HepG2 (cell line): ENCODE measurements around the gene ZDHHC11. TPM values are rescaled to one million over a fixed set of nuclear protein-coding genes. Genes with fewer than 3 reads are reported as not detected.

Experiments used
- ATAC-seq: fragments of 200-7000 bp; cut with Tn5 transposase; 3 replicates; pipeline ENCODE4 v1.9.1; 2020; ENCODE audit warnings: mild to moderate bottlenecking, moderate library complexity
- BruUV-seq: library from RNA; stranded (reverse); fragments of 400-500 nt; replicated peaks from 2 replicates; lab custom pipeline; 2021; lab: Mats Ljungman, UMichigan
- CTCF ChIA-PET: fragments of 300-600 bp; formaldehyde crosslinking; extraction: SDS; loops from one replicate; lab custom pipeline; 2021; ENCODE audit warnings: low total read pairs, inconsistent platforms, low intra/inter-chr PET ratio; lab: Yijun Ruan, JAX
- POLR2A ChIA-PET: fragments of 350-600 bp; sonication (Branson Sonifier 250); formaldehyde crosslinking; loops from one replicate; lab custom pipeline; 2020; ENCODE audit warnings: antibody characterized with exemption, inconsistent platforms; lab: Yijun Ruan, JAX
- DNase-seq: peaks from one replicate; pipeline ENCODE4 v3.0.0-alpha.2; 2015; ENCODE audit warnings: low spot score
- FAIRE-seq: peaks from 3 replicates; lab custom pipeline; 2011; peaks lifted over from hg19 to GRCh38; lab: Jason Lieb, UNC
- H2AFZ ChIP-seq: one replicate; pipeline ENCODE4 v1.6.1; 2011; ENCODE audit warnings: low read length, inconsistent platforms
- H3K27ac ChIP-seq: fragments of 300-600 bp; 3 replicates; pipeline ENCODE4 v1.8.0; 2011; ENCODE audit warnings: mixed run types, mild to moderate bottlenecking, mixed read lengths, low read length, inconsistent platforms; ENCODE audit not compliant: insufficient read depth; ENCODE audit errors: extremely low read length
- H3K27me3 ChIP-seq, 2 experiments: fragments of 200-600 bp in 1 of 2; 2 replicates in 1 of 2; 3 replicates in 1 of 2; pipeline versions ENCODE4 v1.6.0 to v1.8.0; 2011; ENCODE audit warnings: low read length in 2 of 2, mild to moderate bottlenecking in 2 of 2, moderate library complexity in 2 of 2, inconsistent platforms in 1 of 2; ENCODE audit not compliant: insufficient read depth in 2 of 2, control insufficient read depth in 1 of 2
- H3K36me3 ChIP-seq, 2 experiments: fragments of 200-600 bp in 1 of 2; replicated peaks in 1 of 2; 2 replicates in 1 of 2; 3 replicates in 1 of 2; pipeline versions ENCODE4 v1.5.1 to v1.8.0; 2011; ENCODE audit warnings: low read length in 2 of 2, inconsistent platforms in 1 of 2; ENCODE audit not compliant: insufficient read depth in 2 of 2, control insufficient read depth in 1 of 2
- H3K4me1 ChIP-seq: 2 replicates; pipeline ENCODE4 v1.5.1; 2012; ENCODE audit warnings: low read length, inconsistent platforms; ENCODE audit not compliant: insufficient read depth
- H3K4me2 ChIP-seq: 2 replicates; pipeline ENCODE4 v1.6.0; 2011; ENCODE audit warnings: low read depth, low read length, inconsistent platforms
- H3K4me3 ChIP-seq, 3 experiments: fragments of 200-600 bp in 1 of 3; sonication (generic), shearing (Covaris generic) in 1 of 3; replicated peaks in 1 of 3; 2 replicates each; pipeline ENCODE4 v1.5.1; 2011 to 2016; ENCODE audit warnings: low read length in 3 of 3, inconsistent platforms in 2 of 3, low read depth in 2 of 3, mild to moderate bottlenecking in 2 of 3, control low read depth in 1 of 3, mixed read lengths in 1 of 3; ENCODE audit not compliant: insufficient read depth in 1 of 3
- H3K79me2 ChIP-seq: one replicate; pipeline ENCODE4 v1.6.1; 2011; ENCODE audit warnings: low read length, inconsistent platforms; ENCODE audit not compliant: insufficient read depth
- H3K9ac ChIP-seq: 2 replicates; pipeline ENCODE4 v1.6.0; 2011; ENCODE audit warnings: mild to moderate bottlenecking, low read depth, low read length, inconsistent platforms; ENCODE audit not compliant: insufficient read depth
- H3K9me3 ChIP-seq: 2 replicates; pipeline ENCODE4 v1.5.1; 2012; ENCODE audit warnings: mild to moderate bottlenecking, low read length
- H4K20me1 ChIP-seq: 2 replicates; pipeline ENCODE4 v1.6.0; 2011; ENCODE audit warnings: inconsistent platforms, mild to moderate bottlenecking, low read length, moderate library complexity; ENCODE audit not compliant: insufficient read depth
- ARID2 ChIP-seq: sonication (generic); formaldehyde crosslinking; IDR thresholded peaks from 2 replicates; pipeline ENCODE4 v1.8.1; 2022; ENCODE audit warnings: mild to moderate bottlenecking, missing genetic modification reagents, borderline replicate concordance
- CBX5 ChIP-seq: sonication (generic); formaldehyde crosslinking; IDR thresholded peaks from 2 replicates; pipeline ENCODE4 v1.4.0; 2020; ENCODE audit warnings: missing genetic modification reagents, borderline replicate concordance
- HHEX ChIP-seq: IDR thresholded peaks from 2 replicates; pipeline ENCODE4 v1.6.1; 2016; ENCODE audit warnings: control low read depth
- HOXD1 ChIP-seq: sonication (generic); formaldehyde crosslinking; IDR thresholded peaks from 2 replicates; pipeline ENCODE4 v1.5.0; 2020; ENCODE audit warnings: missing genetic modification reagents
- KAT2B ChIP-seq: fragments of 150-350 bp; IDR thresholded peaks from 2 replicates; pipeline ENCODE4 v1.6.1; 2014; ENCODE audit warnings: low read depth, low read length, borderline replicate concordance
- RFX1 ChIP-seq: fragments of 450-650 bp; IDR thresholded peaks from 2 replicates; pipeline ENCODE4 v1.6.1; 2017
- U2AF2 ChIP-seq: fragments of 200-400 bp; formaldehyde crosslinking; IDR thresholded peaks from 2 replicates; pipeline ENCODE4 v1.6.1; 2017; ENCODE audit warnings: low read depth, mild to moderate bottlenecking, low read length
- ZBTB1 ChIP-seq: sonication (generic); formaldehyde crosslinking; IDR thresholded peaks from 2 replicates; pipeline ENCODE4 v1.4.0; 2020; ENCODE audit warnings: missing genetic modification reagents, borderline replicate concordance
- ZEB1 ChIP-seq: IDR thresholded peaks from 2 replicates; pipeline ENCODE4 v1.6.1; 2012; ENCODE audit warnings: mild to moderate bottlenecking, low read depth, inconsistent platforms; ENCODE audit not compliant: insufficient replicate concordance
- ZNF12 ChIP-seq: sonication (generic); formaldehyde crosslinking; IDR thresholded peaks from 2 replicates; pipeline ENCODE4 v1.5.0; 2020; ENCODE audit warnings: missing genetic modification reagents
- ZNF282 ChIP-seq: fragments of 450-650 bp; IDR thresholded peaks from 2 replicates; pipeline ENCODE4 v1.6.1; 2018; ENCODE audit not compliant: partially characterized antibody
- ZNF674 ChIP-seq: sonication (generic); formaldehyde crosslinking; IDR thresholded peaks from 2 replicates; pipeline ENCODE4 v1.5.0; 2020; ENCODE audit warnings: low read depth, mild to moderate bottlenecking, missing genetic modification reagents
- ZSCAN25 ChIP-seq: sonication (generic); formaldehyde crosslinking; IDR thresholded peaks from 2 replicates; pipeline ENCODE4 v1.8.0; 2022; ENCODE audit warnings: mild to moderate bottlenecking, missing genetic modification reagents
- WGBS: methylation state at CpG from one replicate; pipeline ENCODE4 v1.1.6; 2017; ENCODE audit warnings: low lambda C conversion rate; 5-methylcytosine and 5-hydroxymethylcytosine counted together
- in situ Hi-C: cut with HindIII; loops from 2 replicates; pipeline ENCODE4 v1.10.0; 2017; ENCODE audit warnings: low pct_unique_long_range_greater_than_20kb; ENCODE audit not compliant: extremely low pct_ligation_motif_present
- intact Hi-C: fragments of 100-400 bp; cut with micrococcal nuclease; formaldehyde crosslinking; loops from one replicate; pipeline ENCODE4 v1.10.0; 2022; ENCODE audit not compliant: unreplicated experiment
- polyA plus RNA-seq, 8 experiments: library from polyadenylated mRNA; depleted of rRNA in 3 of 8; stranded (reverse) in 7 of 8; unstranded in 1 of 8; fragments of >200 nt; fragmentation: Illumina TruSeq in 4 of 8; extraction: Trizol in 4 of 8; gene quantifications; 2 replicates each; pipeline versions ENCODE4 v1.2.1 to v1.2.3, GENCODE V29; 2011 to 2016; ENCODE audit warnings: low read depth in 4 of 8, missing spikeins in 1 of 8, mixed read lengths in 1 of 8; ENCODE audit not compliant: insufficient read depth in 1 of 8
- total RNA-seq, 5 experiments: library from RNA; depleted of rRNA; stranded (reverse); fragments of >200 nt; fragmentation: Illumina TruSeq; extraction: Trizol; gene quantifications; 2 replicates each; pipeline ENCODE4 v1.2.3, GENCODE V29; 2016; ENCODE audit warnings: low read depth in 1 of 5
- TF ChIP-seq, protein P1 (sequence below): sonication (generic); formaldehyde crosslinking; IDR thresholded peaks from 2 replicates; pipeline ENCODE4 v1.5.0; 2020; ENCODE audit warnings: mild to moderate bottlenecking, missing genetic modification reagents
- TF ChIP-seq, protein P2 (sequence below): IDR thresholded peaks from 2 replicates; pipeline ENCODE4 v1.6.1; 2016; ENCODE audit warnings: missing compliant biosample characterization, missing genetic modification reagents, borderline replicate concordance
- TF ChIP-seq, protein P3 (sequence below): sonication (generic); formaldehyde crosslinking; IDR thresholded peaks from 2 replicates; pipeline ENCODE4 v1.4.0; 2020; ENCODE audit warnings: missing genetic modification reagents; ENCODE audit errors: not compliant biosample characterization
- TF ChIP-seq, protein P4 (sequence below): sonication (generic); formaldehyde crosslinking; IDR thresholded peaks from 2 replicates; pipeline ENCODE4 v1.5.0; 2020; ENCODE audit warnings: missing genetic modification reagents

The ZDHHC11 gene
- total and polyA plus RNA-seq, 2 of the 13 experiments (the other 11 are each of a cell fraction or from before 2014, with no cell fraction given): 2.1 to 4.0 TPM

DNA sequence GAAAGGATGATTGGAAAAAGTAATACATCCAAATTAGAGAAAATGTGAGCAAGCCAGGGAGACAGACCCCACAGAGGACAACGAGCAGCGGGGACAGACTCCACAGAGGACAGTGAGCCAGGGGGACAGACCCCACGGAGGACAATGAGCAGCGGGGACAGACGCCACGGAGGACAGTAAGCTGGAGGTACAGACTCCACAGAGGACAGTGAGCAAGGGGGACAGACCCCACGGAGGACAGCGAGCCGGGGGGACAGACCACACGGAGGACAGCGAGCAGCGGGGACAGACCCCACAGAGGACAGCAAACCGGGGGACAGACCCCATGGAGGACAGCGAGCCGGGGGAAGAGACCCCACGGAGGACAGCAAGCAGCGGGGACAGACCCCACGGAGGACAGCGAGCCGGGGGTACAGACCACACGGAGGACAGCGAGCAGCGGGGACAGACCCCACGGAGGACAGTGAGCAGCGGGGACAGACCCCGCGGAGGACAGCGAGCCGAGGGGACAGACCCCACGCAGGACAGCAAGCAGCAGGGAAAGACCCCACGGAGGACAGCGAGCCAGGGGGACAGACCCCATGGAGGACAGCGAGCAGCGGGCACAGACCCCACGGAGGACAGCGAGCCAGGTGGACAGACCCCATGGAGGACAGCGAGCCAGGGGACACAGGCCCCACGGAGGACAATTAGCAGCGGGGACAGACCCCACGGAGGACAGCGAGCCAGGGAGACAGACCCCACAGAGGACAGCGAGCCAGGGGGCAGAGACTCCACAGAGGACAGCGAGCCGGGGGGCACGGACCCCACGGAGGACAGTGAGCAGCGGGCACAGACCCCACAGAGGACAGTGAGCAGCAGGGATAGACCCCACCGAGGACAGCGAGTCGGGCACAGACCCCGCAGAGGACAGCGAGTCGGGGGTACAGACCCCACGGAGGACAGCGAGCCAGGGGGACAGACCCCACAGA is 1.9 kb upstream of the ZDHHC11 start:
- BruUV-seq: no TSS peak
- Histone ChIP-seq H3K36me3 (no peaks in the 10 kb centered on the region), H3K9ac (no peak overlapping the region), H3K27ac (no peak overlapping the region), H3K4me2 (no peak overlapping the region), H2AFZ (no peak overlapping the region), H3K4me3 (no peak overlapping the region), H3K27me3 (peaks cover 0 to 17% of the 10 kb centered on the region in 2 experiments; a peak in 3 of 5 replicates), H3K9me3 (no peaks in the 10 kb centered on the region), H3K4me1 (peaks cover 39% of the 10 kb centered on the region), H4K20me1 (peaks cover 2% of the 10 kb centered on the region; the same call in 1 of the 2 replicates), H3K79me2 (no peaks in the 10 kb centered on the region)
- ATAC-seq (no peak), FAIRE-seq (no peak), DNase-seq (no peak)
- ChIA-PET CTCF (no interaction called here), POLR2A (no interaction called here)
- WGBS: 65% methylated on average over 51 of the region's 55 CpGs
- intact Hi-C loops: loop anchor here (5.0 kb wide), 1 partner anchor 40 kb away; the partner anchor contains the start of genes BRD9 and TRIP13
- in situ Hi-C loops: no loop called here
- TF ChIP-seq ZNF674 (CRISPR knock-in tag): no peak
- no peak for TF ChIP-seq ZNF282
- TF ChIP-seq RFX1: no peak
- TF ChIP-seq HOXD1 (CRISPR knock-in tag): no peak
- no peak for TF ChIP-seq ZNF12 (CRISPR knock-in tag)
- TF ChIP-seq, protein P1, sequence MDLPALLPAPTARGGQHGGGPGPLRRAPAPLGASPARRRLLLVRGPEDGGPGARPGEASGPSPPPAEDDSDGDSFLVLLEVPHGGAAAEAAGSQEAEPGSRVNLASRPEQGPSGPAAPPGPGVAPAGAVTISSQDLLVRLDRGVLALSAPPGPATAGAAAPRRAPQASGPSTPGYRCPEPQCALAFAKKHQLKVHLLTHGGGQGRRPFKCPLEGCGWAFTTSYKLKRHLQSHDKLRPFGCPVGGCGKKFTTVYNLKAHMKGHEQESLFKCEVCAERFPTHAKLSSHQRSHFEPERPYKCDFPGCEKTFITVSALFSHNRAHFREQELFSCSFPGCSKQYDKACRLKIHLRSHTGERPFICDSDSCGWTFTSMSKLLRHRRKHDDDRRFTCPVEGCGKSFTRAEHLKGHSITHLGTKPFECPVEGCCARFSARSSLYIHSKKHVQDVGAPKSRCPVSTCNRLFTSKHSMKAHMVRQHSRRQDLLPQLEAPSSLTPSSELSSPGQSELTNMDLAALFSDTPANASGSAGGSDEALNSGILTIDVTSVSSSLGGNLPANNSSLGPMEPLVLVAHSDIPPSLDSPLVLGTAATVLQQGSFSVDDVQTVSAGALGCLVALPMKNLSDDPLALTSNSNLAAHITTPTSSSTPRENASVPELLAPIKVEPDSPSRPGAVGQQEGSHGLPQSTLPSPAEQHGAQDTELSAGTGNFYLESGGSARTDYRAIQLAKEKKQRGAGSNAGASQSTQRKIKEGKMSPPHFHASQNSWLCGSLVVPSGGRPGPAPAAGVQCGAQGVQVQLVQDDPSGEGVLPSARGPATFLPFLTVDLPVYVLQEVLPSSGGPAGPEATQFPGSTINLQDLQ (CRISPR knock-in tag): no peak
- no peak for TF ChIP-seq ZEB1
- TF ChIP-seq KAT2B: no peak
- TF ChIP-seq, protein P2, sequence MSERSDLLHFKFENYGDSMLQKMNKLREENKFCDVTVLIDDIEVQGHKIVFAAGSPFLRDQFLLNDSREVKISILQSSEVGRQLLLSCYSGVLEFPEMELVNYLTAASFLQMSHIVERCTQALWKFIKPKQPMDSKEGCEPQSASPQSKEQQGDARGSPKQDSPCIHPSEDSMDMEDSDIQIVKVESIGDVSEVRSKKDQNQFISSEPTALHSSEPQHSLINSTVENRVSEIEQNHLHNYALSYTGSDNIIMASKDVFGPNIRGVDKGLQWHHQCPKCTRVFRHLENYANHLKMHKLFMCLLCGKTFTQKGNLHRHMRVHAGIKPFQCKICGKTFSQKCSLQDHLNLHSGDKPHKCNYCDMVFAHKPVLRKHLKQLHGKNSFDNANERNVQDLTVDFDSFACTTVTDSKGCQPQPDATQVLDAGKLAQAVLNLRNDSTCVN: no peak
- TF ChIP-seq, protein P3, sequence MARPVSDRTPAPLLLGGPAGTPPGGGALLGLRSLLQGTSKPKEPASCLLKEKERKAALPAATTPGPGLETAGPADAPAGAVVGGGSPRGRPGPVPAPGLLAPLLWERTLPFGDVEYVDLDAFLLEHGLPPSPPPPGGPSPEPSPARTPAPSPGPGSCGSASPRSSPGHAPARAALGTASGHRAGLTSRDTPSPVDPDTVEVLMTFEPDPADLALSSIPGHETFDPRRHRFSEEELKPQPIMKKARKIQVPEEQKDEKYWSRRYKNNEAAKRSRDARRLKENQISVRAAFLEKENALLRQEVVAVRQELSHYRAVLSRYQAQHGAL (CRISPR knock-in tag): no peak
- no peak for TF ChIP-seq U2AF2
- no peak for TF ChIP-seq ZBTB1
- TF ChIP-seq, protein P4, sequence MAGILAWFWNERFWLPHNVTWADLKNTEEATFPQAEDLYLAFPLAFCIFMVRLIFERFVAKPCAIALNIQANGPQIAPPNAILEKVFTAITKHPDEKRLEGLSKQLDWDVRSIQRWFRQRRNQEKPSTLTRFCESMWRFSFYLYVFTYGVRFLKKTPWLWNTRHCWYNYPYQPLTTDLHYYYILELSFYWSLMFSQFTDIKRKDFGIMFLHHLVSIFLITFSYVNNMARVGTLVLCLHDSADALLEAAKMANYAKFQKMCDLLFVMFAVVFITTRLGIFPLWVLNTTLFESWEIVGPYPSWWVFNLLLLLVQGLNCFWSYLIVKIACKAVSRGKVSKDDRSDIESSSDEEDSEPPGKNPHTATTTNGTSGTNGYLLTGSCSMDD (CRISPR knock-in tag): no peak
- no peak for TF ChIP-seq ZSCAN25 (CRISPR knock-in tag)
- no peak for TF ChIP-seq CBX5 (CRISPR knock-in tag)
- TF ChIP-seq ARID2: no peak
- no peak for TF ChIP-seq HHEX (CRISPR knock-in tag)
